ENCODE results near the gene PIGZ.
A peak's percentile ranks its signal among the peaks of the same experiment; 100 is the strongest.

The PIGZ gene

DNA sequence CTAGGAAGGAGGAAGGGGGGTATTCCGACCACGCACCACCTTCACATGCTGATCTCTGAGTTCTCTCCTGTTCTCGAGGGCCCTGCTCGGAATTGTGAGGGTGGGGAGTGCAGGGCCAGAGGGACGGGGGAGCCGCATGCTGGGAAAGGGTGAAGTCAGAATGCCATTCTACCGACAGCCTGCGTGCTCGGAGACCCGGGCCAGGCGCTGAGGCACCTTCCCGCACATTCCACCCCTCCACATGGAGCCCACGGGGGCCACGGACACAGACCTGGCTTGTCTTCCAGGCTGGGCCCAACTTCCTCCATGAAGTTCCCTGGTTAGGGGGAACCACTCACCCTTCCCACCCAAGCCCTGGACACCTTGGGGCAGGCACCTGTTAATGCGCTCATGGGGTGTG, 28.7 kb upstream of the PIGZ start:
- H3K4me1 ChIP-seq = peaks cover 14 to 59% (median 38%) of the 10 kb centered on the region in 10 experiments; a peak in 18 of 20 replicates
- peak overlapping the region in 4 of 11 experiments; percentile 23 to 66 (median 48); a peak in 6 of 22 replicates for H3K27ac ChIP-seq
- peak overlapping the region in 10 of 11 experiments; percentile 7 to 79 (median 67); a peak in 19 of 22 replicates for H3K4me2 ChIP-seq
- no peak overlapping the region for H3K4me3 ChIP-seq
- H3K36me3 ChIP-seq = no peaks in the 10 kb centered on the region
- peaks cover 0 to 1% (median 0%) of the 10 kb centered on the region in 11 experiments; a peak in 1 of 22 replicates for H3K27me3 ChIP-seq
- TF ChIP-seq Cebpa-rat (IDR thresholded peaks at IDR 0.05) = no peak
- peaks cover 0 to 13% (median 0%) of the 10 kb centered on the region in 11 experiments; a peak in 4 of 22 replicates for H3K9me3 ChIP-seq (replicated peaks in 1 of 11)
- peak overlapping the region in 5 of 11 experiments; percentile 6 to 48 (median 45); a peak in 7 of 22 replicates for H3K9ac ChIP-seq
- no peaks in the 10 kb centered on the region; a peak in 1 of 22 replicates for H4K20me1 ChIP-seq

DNA sequence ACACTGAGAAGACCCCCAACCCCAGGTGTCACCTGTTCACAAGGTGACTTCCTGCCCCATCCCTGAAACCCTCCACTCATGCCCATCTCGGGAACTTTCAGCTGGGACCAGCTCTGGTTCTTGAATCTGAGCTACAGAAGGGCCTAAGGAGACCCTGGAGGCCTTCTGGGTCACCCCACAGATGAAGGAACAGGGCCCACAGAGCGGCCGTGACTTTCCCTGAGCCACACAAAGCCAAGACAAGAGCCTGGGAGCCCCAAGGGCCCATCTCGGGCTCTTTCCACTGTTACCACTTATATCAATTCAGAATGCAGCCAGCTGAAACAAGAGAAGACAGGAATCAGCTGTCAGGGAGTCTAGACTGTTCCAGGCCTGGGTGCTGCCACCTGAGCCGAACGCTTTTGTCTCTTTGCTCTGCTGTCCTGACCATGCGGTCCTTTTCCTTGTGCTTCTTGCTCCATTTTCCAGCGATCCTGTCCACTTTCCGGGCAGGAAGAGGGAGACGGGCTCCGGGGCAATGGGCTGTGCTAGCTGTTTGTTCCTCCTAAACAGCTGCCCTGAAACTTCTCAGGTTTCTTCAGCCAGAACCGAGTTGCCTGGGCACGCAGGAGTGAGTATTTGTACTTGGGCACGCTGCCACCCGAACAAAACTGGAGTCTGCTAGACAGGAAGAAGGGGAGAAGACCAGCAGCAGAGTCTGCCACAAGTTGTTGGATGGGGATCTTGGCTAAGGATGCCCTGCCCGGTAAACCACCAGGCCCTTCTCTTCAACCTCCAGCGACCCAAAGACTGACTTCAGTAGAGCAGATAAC, 28.0 kb upstream of the PIGZ start:
- no peaks in the 10 kb centered on the region for H3K36me3 ChIP-seq
- H3K4me3 ChIP-seq = no peak overlapping the region
- peak overlapping the region; percentile 7 to 79 (median 67); a peak in 21 of 22 replicates for H3K4me2 ChIP-seq
- peak overlapping the region in 10 of 11 experiments; percentile 2 to 48 (median 31); a peak in 12 of 22 replicates for H3K9ac ChIP-seq
- TF ChIP-seq Cebpa-rat (IDR thresholded peaks at IDR 0.05) = no peak
- peaks cover 0 to 13% (median 0%) of the 10 kb centered on the region in 11 experiments; a peak in 4 of 22 replicates for H3K9me3 ChIP-seq (replicated peaks in 1 of 11)
- H3K4me1 ChIP-seq = peaks cover 14 to 52% (median 34%) of the 10 kb centered on the region in 10 experiments; a peak in 18 of 20 replicates
- H4K20me1 ChIP-seq = no peaks in the 10 kb centered on the region; a peak in 1 of 22 replicates
- H3K27ac ChIP-seq = peak overlapping the region in 7 of 11 experiments; percentile 3 to 66 (median 32); a peak in 11 of 22 replicates
- no peaks in the 10 kb centered on the region for H3K27me3 ChIP-seq

DNA sequence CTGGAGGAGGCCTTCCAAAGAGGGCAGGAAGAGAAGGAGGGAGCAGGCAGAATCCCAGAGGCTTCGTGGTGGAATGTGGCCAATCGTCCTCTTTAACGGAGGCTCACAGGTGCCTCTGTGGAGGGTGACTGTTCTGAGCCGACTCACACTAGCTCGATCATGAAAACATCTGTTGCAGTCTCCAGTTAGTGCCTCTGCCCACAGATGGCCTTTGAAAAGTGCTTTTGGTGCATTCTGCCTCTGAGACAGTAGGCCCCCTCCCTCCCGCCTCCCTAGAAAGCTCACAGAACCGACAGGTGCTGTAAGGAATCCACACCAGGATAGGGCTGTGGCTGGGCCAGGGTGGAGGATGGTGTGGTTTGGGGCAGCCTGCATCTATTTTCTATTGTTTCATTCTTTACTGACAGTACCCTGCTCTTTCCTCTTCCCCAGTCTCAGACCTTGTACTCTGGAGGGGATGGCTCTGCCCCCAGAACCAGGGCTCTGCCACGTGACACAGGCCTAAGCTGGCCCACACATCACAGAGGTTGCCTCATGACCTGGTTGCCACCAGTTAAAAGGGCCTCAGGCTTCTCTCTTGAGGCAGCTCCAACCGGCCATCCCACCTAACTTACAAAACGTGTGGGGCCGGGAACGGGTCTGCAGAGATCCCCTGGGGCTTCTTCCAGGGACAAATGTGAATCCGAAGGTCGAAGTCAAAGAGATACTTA, 27.2 kb upstream of the PIGZ start:
- Histone ChIP-seq H3K4me2 (peak overlapping the region in 9 of 11 experiments; percentile 34 to 79 (median 67); a peak in 17 of 22 replicates), H3K9me3 (replicated peaks in 1 of 11) (peaks cover 0 to 13% (median 0%) of the 10 kb centered on the region in 11 experiments; a peak in 4 of 22 replicates), H3K4me1 (peaks cover 14 to 47% (median 33%) of the 10 kb centered on the region in 10 experiments; a peak in 18 of 20 replicates), H3K36me3 (no peaks in the 10 kb centered on the region), H3K27me3 (no peaks in the 10 kb centered on the region), H3K4me3 (no peak overlapping the region), H3K27ac (peak overlapping the region in 2 of 11 experiments; percentile 23 to 44; a peak in 3 of 22 replicates), H4K20me1 (no peaks in the 10 kb centered on the region), H3K9ac (peak overlapping the region in 4 of 11 experiments; percentile 5 to 46 (median 26); a peak in 4 of 22 replicates)
- TF ChIP-seq Cebpa-rat (IDR thresholded peaks at IDR 0.05) = no peak

DNA sequence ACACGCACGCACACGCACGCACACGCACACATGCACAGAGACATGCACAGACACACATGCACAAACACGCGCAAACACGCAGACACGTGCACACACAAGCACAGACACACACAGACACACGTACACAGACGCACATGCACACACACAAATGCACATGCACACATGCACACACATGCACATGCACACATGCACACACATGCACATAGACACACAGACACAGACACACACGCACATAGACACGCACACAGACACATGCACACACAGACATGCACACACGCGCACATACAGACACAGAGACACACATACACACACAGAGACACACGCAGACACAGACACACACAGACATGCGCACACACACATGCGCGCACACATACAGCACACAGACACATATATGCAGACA, 26.4 kb upstream of the PIGZ start:
- H3K9ac ChIP-seq = no peak overlapping the region
- H4K20me1 ChIP-seq = no peaks in the 10 kb centered on the region
- peak overlapping the region in 7 of 11 experiments; percentile 52 to 79 (median 68); a peak in 11 of 22 replicates for H3K4me2 ChIP-seq
- H3K4me3 ChIP-seq = no peak overlapping the region
- H3K27ac ChIP-seq = no peak overlapping the region
- no peaks in the 10 kb centered on the region for H3K36me3 ChIP-seq
- TF ChIP-seq Cebpa-rat (IDR thresholded peaks at IDR 0.05) = no peak
- H3K27me3 ChIP-seq = no peaks in the 10 kb centered on the region
- peaks cover 14 to 47% (median 32%) of the 10 kb centered on the region in 10 experiments; a peak in 18 of 20 replicates for H3K4me1 ChIP-seq
- peaks cover 0 to 13% (median 0%) of the 10 kb centered on the region in 11 experiments; a peak in 4 of 22 replicates for H3K9me3 ChIP-seq (replicated peaks in 1 of 11)

DNA sequence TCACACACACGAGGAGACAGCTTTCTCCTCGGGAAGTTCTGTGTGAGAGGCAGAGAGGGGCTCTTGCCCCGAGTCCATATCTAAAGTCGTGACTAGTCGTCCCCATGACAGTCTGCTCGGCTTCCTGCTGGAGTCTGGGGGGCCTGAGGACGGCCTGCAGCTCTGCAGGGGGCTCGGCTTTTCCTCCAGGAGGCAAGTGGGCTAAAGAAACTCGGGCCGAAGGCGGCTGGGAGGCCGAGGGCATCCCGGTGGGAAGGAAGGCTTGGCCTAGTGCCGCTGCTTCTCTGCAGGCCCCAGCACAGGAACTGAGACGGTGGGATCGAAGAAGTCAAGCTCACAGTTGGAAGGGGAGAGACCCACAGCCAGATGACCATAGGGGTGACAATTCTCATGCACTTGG, 25.4 kb upstream of the PIGZ start:
- Histone ChIP-seq H3K27me3 (no peaks in the 10 kb centered on the region), H3K4me1 (peaks cover 14 to 47% (median 32%) of the 10 kb centered on the region in 10 experiments; a peak in 18 of 20 replicates)
- TF ChIP-seq Cebpa-rat (IDR thresholded peaks at IDR 0.05) = no peak

DNA sequence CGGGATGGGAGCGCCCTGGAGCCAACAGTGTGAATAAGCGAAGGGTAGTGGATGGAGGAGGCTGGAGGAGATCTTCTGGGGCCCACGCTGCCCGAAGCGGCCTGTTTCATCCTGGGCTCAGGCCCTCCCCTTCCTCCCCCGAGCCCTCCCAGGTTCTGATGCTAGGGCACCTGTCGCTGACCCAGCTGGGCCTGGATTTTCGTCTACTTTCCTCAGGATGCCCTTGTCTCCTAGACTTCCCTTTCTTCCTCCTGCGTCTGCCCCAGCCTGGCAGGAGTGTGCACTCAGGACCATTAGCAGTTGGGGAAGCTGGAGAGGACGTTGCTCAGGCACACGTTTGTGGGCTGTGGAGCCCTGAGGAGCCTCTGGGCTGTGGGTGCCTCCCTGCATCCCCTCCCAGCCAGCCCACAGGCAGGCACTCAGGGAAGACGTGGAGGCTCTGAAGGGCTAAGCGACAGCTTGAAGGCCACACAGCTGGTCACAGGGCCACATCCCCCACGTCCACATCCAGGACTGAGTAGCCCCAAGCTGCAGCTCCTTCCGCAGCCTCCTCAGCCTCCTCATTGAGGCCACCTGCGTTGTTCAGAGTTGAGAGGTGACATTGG, 23.9 kb upstream of the PIGZ start:
- H4K20me1 ChIP-seq = no peaks in the 10 kb centered on the region
- peaks cover 14 to 50% (median 36%) of the 10 kb centered on the region in 10 experiments; a peak in 18 of 20 replicates for H3K4me1 ChIP-seq
- H3K9me3 ChIP-seq (replicated peaks in 1 of 11) = no peaks in the 10 kb centered on the region
- no peaks in the 10 kb centered on the region for H3K27me3 ChIP-seq
- H3K27ac ChIP-seq = no peak overlapping the region
- TF ChIP-seq Cebpa-rat (IDR thresholded peaks at IDR 0.05) = no peak
- H3K4me2 ChIP-seq = no peak overlapping the region
- no peak overlapping the region for H3K4me3 ChIP-seq
- no peaks in the 10 kb centered on the region for H3K36me3 ChIP-seq
- H3K9ac ChIP-seq = no peak overlapping the region

More for the DNA sequence above, 25.4 kb upstream of the PIGZ start:
- no peak overlapping the region for H3K4me3 ChIP-seq
- no peak overlapping the region for H3K9ac ChIP-seq
- H3K9me3 ChIP-seq (replicated peaks in 1 of 11) = peaks cover 0 to 8% (median 0%) of the 10 kb centered on the region in 11 experiments; a peak in 4 of 22 replicates
- H3K27ac ChIP-seq = no peak overlapping the region
- no peaks in the 10 kb centered on the region for H4K20me1 ChIP-seq
- H3K36me3 ChIP-seq = no peaks in the 10 kb centered on the region
- H3K4me2 ChIP-seq = no peak overlapping the region

DNA sequence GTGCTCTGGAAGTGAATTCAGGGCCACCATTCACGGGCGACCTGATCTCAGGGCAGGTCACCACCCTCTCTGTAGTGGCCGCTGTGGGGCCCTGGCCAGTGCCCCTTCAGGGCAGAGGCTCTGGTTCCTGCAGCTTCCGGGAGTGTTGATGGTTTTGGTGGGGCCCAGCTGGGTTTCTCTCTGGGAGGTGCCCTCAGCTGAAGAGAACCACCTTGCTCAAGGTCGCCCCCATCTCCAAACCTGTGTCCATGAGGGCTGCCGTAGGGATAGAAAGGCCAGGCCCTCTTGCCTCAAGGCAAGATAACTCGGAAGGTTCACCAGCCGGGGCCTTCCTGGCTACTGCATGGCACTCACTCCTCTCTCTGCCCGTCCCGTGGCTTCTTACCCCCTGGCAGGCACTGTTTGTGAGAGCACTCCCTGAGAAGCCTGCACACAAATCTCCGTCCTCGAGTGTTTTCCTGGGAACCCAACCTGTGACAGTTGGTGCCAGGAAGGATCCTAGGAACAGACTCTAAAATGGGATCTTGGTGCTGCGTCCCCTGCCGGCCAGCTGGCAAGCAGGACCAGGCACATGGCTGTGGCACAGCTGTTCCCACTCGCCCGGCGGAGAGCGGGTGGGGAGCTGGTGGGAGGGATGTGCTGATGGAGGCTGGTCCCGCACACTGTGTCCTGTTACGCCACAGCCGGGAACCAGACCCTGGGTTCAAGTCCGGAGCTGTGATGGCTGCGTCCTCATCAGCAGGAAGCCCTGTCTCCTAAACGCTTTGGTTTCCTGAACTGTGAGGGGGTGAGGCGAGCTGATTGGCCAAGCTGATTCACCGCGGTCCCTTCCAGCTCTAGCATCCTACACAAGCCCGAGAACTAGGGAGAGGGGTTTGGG, 23.2 kb upstream of the PIGZ start:
- H3K9me3 ChIP-seq (replicated peaks in 1 of 11) = no peaks in the 10 kb centered on the region
- no peak overlapping the region for H3K4me2 ChIP-seq

DNA sequence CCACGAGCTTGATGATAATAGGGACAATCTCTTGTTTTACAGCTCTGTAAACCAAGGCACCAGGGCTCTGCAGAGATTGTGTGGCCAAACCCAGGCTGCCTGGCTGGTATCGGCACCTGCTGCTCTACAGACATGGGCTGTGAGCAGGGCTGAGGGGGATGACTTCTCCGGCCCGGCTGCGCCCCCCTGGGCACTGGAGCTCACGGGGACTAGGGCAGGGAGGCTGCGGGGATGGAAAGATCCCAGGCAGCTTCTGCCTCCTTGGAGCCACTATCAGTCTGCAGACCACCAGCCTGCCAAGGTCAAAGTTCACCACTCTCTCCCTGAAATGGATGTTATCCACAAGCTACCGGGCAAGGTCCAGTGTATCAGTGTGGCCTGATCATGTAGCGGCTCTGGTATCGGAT, 22.0 kb upstream of the PIGZ start:
- Histone ChIP-seq H3K27ac (no peak overlapping the region), H3K36me3 (no peaks in the 10 kb centered on the region), H4K20me1 (no peaks in the 10 kb centered on the region), H3K4me1 (peaks cover under 1 to 42% (median 27%) of the 10 kb centered on the region in 10 experiments; a peak in 15 of 20 replicates), H3K4me2 (no peak overlapping the region), H3K9ac (no peak overlapping the region), H3K4me3 (no peak overlapping the region), H3K27me3 (no peaks in the 10 kb centered on the region), H3K9me3 (replicated peaks in 1 of 11) (no peaks in the 10 kb centered on the region)
- TF ChIP-seq Cebpa-rat (IDR thresholded peaks at IDR 0.05) = no peak

More for the DNA sequence above, 23.2 kb upstream of the PIGZ start:
- no peak overlapping the region for H3K9ac ChIP-seq
- no peak overlapping the region for H3K4me3 ChIP-seq
- TF ChIP-seq Cebpa-rat (IDR thresholded peaks at IDR 0.05) = no peak
- peaks cover 12 to 50% (median 36%) of the 10 kb centered on the region in 10 experiments; a peak in 18 of 20 replicates for H3K4me1 ChIP-seq
- no peaks in the 10 kb centered on the region for H4K20me1 ChIP-seq
- no peaks in the 10 kb centered on the region for H3K36me3 ChIP-seq
- H3K27me3 ChIP-seq = no peaks in the 10 kb centered on the region
- no peak overlapping the region for H3K27ac ChIP-seq
